ENCODE data around the gene PCNX2. TPM values are rescaled to one million over a fixed set of nuclear protein-coding genes. Genes with fewer than 3 reads are reported as not detected.

PCNX2 gene
- total RNA-seq, 1 experiment from 2014 or later: 15.3 TPM

- DNase-seq (ENCODE audit: low read depth, low spot score) (no peak), ATAC-seq (no peak)
- RAD21 ChIA-PET (ENCODE audit: low non-redundant PET in 1 of 2, low total read pairs in 2 of 2, uncharacterized antibody in 2 of 2, unreplicated experiment in 2 of 2): no interaction called here
- TF ChIP-seq POLR2AphosphoS5 (IDR thresholded peaks at IDR 0.05; ENCODE audit: low read depth, low read length) (no peak), SIN3A (IDR thresholded peaks at IDR 0.05; ENCODE audit: low read depth) (no peak), ATF3 (IDR thresholded peaks at IDR 0.05) (no peak), EZH2phosphoT487 (IDR thresholded peaks at IDR 0.05; ENCODE audit: borderline replicate concordance) (no peak), ELF1 (IDR thresholded peaks at IDR 0.05; ENCODE audit: borderline replicate concordance, low read depth) (no peak), SRF (IDR thresholded peaks at IDR 0.05; ENCODE audit: low read depth) (no peak), FOSL1 (IDR thresholded peaks at IDR 0.05; ENCODE audit: low read depth) (no peak), ZBTB33 (IDR thresholded peaks at IDR 0.05; ENCODE audit: extremely low read depth, insufficient replicate concordance, low read length) (no peak), SP1 (IDR thresholded peaks at IDR 0.05; ENCODE audit: low read depth) (no peak), JUND (IDR thresholded peaks at IDR 0.05) (no peak), ZFX (IDR thresholded peaks at IDR 0.05) (no peak), CTCF (IDR thresholded peaks at IDR 0.05 in 2 of 3, conservative IDR thresholded peaks at IDR 0.05 in 1 of 3; ENCODE audit: borderline replicate concordance in 1 of 3, insufficient read depth in 1 of 3, low read depth in 2 of 3, low read length in 2 of 3) (no peak), REST (IDR thresholded peaks at IDR 0.05; ENCODE audit: low read depth) (no peak), ZNF274 (IDR thresholded peaks at IDR 0.05; ENCODE audit: low read depth, low read length) (no peak)
- intact Hi-C loops (cut with micrococcal nuclease): no loop called here
- BruUV-seq (replicated peaks): no TSS peak
- CTCF ChIA-PET: no interaction called here
- no peak overlapping the region for H3K4me2 ChIP-seq (ENCODE audit: low read length)
- H3K4me1 ChIP-seq (ENCODE audit: control insufficient read depth in 1 of 2, insufficient read depth in 2 of 2, low read length in 2 of 2): peaks cover 5 to 8% of the 10 kb centered on the region in 2 experiments; a peak in 1 of 4 replicates
- H3K27ac ChIP-seq (ENCODE audit: low read depth, low read length): no peak overlapping the region
- H4K20me1 ChIP-seq (ENCODE audit: insufficient read depth): no peaks in the 10 kb centered on the region
- POLR2A ChIA-PET: no interaction called here
- no peak overlapping the region for H3K4me3 ChIP-seq (replicated peaks in 1 of 2; ENCODE audit: low read depth in 1 of 2, low read length in 2 of 2)
- no peak overlapping the region for H2AFZ ChIP-seq (ENCODE audit: low read depth, low read length, poor library complexity, severe bottlenecking)
- no peak overlapping the region for H3K9ac ChIP-seq (ENCODE audit: low read length)
- no peaks in the 10 kb centered on the region for H3K36me3 ChIP-seq (ENCODE audit: control insufficient read depth in 1 of 2, insufficient read depth in 2 of 2, low read length in 2 of 2)
- no peaks in the 10 kb centered on the region for H3K9me3 ChIP-seq (ENCODE audit: control insufficient read depth in 1 of 2, insufficient read depth in 1 of 2, low read depth in 1 of 2, low read length in 2 of 2)
- no peaks in the 10 kb centered on the region for H3K27me3 ChIP-seq (ENCODE audit: insufficient read depth, low read length)
- H3K9me2 ChIP-seq (ENCODE audit: insufficient read depth): no peaks in the 10 kb centered on the region
- H3K79me2 ChIP-seq (ENCODE audit: insufficient read depth, low read length): no peaks in the 10 kb centered on the region
Observed at GRCh38 chr1:232986527-232986922, 309.0 kb downstream of the PCNX2 start.

All from HCT116 (cell line).